ENCODE results near the gene SART1.
A peak's percentile ranks its signal among the peaks of the same experiment; 100 is the strongest.

SART1 gene

DNA sequence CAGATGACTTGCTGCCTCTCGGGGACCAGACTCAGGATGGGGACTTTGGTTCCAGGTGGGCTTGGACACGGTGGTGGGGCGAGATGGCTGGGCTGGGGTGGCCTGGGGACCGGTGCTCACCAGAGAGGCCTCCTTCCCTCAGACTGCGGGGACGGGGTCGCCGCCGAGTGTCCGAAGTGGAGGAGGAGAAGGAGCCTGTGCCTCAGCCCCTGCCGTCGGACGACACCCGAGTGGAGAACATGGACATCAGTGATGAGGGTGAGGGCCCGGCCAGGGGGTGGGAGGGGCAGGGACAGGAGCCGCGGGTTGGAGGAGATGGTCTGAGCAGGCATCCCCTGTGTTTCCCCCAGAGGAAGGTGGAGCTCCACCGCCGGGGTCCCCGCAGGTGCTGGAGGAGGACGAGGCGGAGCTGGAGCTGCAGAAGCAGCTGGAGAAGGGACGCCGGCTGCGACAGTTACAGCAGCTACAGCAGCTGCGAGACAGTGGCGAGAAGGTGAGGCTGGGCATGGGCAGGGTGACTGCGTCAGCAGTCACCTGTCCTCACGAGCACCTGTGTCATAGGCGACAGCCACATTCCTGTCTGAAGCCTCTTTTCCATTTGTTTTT, 5.9 kb downstream of the SART1 start:
- DNase-seq, result no peak

DNA sequence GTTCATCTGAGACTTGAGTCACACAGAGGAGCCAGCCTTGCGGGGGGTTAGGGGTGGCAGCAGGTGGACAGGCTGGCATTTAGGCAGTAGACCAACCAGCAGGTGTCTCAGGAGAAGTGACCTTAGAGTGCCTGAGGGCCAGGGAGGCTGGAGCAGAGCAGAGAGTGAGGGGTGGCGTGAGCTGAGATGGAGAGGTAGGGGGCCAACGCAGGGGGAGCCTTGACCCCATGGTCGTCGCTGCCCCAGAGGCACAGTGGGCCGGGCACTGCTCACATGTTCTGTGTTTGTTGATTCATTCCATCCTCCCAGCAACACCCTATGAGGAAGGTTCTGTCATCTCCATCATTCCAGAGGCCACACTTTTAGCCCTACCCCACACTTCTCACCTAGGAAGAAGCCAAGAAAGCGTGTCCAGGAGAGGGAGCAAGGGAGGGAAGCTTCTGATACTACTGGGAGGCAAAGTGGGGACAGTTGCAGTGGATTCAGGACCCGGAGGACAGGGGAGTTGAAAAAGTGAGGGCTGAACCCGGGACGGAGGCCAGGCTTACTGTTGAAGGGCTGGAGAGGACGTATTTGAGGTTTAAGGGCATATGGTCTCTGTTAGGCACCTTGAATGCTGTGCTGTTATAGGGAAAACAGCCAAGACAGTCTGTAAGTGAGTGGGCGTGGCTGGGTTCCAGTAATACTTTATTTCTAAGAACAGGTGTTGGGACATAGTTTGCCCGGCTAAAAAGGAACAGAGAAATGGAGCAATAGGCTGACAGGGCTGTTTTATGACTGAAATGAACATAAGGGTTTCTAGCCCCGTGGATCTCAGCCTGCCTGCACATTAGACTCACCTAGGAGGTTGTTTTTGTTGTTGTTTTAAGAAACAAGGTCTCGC, 7.3 kb downstream of the SART1 start:
- DNase-seq, result no peak

DNA sequence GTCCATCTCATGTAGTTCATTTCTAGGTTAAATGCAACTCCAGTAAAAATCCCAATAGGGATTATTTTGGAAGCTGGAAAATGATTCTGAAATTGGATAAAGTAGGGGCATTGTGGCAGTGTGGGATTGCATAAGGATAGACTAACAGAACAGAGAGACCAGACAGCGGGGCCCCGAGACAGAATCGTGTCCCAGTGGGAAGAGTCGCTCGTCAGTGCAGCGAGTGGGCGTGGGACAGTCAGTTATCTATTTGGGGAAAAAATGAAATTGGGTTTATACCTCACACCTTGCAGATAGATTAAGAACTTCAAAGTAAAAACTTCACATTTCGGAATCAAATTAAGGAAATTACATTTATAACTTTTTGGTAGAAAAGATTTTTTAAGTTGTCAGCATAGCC, 10.6 kb downstream of the SART1 start:
- no peak for DNase-seq

DNA sequence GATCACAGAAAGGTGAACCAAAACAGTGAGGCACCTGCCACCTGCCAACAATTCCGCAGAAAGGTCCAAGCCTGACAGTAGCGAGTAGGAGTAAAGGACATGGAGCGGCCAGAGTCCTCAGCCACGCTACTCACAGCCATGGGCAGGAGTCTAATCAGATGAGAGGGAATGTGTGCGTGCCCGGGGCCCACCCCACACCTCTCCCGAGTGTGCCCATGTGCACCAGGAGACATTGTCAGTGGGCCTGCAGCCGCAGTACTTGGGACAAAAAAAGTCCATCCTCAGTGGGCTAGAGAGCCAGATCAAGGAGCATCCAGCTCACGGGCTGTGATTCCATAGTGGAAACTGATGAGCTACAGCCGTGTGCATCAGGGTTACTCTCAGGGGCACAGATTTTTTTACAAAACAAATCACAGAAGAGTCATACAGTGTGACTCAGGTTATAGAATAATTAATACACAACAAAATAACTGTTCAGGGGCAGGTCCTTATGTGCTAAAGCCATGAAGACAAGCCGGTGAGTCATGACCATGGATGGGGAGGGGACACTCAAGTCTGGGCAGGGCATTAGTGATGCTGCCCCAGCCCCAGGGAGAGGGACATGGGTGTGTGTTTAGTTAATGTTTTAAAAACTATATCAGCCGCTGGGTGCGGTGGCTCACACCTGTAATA, 12.0 kb downstream of the SART1 start:
- DNase-seq, result no peak

DNA sequence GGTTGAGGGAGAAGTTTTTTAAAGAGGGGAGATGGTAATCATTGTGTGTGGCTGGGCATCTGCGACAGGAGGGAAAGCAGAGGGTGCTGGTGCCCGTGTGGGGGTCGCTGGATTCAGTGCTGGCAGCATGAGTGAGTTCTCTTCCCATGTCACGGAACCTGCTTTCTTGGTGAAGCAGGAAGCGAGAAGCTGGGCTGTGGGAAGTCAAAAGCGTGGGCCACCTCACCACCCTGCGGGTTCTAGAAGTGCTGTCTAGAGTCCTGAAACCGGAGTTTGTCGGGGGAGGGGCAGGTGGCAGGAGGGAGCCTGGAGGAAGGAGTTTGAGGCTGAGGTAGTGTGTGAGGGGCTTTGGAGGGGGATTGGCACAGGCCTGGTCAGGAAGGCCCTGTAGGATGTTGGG, 14.2 kb downstream of the SART1 start:
- no peak for DNase-seq

DNA sequence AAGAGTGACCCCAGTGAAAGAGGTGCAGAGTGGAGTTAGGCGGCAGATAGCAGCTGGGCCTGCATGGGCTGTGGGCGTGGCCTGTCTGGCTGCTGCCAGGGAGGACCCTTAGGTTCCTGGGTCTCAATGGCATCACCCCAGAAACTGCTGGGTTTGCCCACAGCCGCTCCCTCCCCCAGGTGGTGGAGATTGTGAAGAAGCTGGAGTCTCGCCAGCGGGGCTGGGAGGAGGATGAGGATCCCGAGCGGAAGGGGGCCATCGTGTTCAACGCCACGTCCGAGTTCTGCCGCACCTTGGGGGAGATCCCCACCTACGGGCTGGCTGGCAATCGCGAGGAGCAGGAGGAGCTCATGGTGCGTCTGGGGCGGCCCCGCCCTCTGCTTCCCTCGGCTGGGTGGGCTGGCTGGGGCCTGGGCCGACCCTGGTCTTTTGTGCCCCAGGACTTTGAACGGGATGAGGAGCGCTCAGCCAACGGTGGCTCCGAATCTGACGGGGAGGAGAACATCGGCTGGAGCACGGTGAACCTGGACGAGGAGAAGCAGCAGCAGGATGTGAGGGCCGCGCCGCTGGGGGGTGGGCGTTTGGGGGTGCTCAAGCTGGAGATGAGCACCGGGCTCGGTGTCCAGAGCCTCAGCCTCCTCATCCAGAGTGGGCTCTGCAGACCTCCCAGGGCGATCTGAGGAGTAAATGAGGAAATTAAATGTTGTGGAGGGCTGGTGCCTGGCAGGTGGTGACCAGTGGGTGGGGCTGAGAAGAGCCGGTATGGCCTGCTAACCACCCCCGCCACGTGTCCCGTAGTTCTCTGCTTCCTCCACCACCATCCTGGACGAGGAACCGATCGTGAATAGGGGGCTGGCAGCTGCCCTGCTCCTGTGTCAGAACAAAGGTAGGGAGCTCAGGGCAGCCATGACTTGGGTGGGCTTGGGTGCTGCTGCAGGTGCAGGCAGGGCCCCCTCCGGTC, 15.0 kb downstream of the SART1 start:
- no peak for DNase-seq

DNA sequence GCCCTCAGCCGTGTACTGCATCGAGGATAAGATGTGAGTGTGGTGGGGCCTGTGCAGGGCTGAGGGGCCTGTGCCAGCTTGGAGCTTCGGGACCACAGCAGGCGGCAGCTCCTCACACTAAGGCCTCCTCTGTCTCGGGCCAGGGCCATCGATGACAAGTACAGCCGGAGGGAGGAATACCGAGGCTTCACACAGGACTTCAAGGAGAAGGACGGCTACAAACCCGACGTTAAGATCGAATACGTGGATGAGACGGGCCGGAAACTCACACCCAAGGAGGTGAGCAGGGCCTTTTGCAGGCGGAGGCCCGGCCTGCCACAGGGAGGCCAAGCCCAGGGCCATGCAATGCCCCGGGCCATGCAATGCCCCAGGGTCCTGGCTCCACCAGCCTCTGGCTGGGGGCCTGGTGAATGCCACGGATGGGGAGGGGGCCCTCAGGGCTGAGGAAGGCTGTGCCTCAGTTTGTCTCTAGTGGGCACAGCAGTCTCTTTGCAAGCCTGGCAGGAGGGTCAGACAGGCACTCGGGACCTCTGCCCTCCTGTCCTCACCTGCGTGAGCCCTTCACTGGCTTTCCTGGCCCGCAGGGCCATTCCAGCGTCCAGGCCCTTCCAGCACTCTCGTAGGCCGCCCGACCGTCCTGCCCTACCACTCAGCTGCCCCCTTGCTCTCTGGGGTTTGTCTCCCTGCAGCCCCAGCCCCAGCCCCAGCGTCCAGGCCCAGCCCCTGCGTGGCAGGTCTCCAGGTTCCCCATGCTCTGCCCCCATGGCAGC, 16.3 kb downstream of the SART1 start:
- DNase-seq, result no peak

DNA sequence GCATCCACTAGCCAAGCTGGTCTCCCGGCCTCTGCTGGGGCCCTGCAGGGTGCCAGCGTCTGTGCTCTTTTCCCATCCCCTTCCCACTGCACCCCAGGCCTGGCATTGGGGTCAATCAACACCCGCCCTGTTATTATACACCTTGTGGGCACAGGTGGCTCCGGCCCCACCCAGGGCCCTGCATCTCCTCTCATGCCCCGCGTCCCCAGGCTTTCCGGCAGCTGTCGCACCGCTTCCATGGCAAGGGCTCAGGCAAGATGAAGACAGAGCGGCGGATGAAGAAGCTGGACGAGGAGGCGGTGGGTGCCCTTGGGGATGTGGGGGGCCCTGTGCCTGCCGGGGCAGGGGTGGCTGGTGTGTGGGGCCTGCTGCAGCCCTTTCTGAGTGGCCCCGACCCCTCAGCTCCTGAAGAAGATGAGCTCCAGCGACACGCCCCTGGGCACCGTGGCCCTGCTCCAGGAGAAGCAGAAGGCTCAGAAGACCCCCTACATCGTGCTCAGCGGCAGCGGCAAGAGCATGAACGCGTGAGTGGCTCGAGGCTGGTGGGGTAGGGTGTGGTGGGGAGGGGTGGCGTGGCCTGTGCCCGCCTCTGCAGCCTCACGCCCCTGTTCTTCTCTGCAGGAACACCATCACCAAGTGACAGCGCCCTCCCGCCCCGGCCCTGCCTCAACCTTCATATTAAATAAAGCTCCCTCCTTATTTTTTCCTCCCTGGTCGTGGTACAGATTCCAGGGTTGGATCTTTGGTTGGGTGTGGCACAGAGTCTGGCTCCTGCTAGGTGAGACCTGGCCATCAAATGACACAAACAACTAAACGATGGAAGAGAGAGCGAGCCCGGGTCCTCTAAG, 17.1 kb downstream of the SART1 start:
- DNase-seq, result no peak

DNA sequence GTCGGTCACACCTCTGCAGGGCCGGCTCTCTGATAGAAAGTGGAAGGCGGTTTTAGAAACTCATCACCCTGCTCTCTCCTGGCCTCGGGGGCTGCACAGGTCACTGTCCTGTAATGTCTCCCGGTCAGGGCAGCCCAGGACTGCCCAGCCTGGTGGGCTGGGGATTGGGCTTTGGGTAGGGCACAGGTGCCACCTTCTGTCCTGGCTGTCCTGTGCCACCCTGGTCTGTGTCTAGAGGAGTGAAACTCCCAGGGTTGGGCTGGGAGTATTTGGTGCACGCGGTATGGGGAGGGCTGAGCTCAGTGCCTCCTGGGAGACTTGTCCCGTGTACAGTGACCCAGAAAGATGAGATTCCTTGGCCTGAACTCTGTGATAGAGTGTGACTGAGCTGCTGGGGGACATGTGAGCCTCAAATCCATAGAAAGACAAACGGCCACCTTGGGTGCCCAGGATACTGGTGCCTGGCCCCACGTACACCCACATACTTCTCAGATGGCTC, 17.8 kb downstream of the SART1 start:
- DNase-seq, result no peak

DNA sequence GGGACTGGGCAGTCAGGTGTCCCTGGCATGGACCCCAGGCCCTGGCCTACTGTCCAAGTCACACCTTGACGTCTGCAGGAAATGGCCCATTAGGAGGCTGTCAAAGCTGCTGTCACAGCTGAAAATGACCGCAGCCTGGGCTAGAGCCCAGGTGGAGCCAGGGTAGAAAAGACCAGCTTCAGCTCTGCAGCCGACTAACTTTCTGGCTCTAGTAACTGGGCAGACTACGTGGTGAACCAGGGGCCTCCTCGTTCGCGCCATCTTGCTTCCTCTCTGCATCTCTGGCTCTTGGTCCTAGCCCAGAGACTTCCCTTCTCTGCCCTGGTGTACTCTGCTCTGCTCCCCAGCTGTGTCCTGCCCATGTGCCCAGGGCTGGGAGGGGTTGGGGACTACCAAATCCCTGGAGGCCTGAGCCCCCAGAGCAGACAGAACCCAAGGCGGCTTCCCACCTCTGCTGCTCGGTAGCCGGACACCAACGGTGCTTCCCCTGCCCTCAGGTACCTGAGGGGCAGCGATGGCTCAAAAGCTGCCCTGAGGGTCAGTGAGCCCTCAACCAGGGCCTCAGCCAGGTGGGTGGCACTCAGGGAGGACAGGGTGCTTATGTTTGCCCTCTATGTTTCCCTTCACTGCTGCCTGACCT, 19.7 kb downstream of the SART1 start:
- DNase-seq, result no peak

DNA sequence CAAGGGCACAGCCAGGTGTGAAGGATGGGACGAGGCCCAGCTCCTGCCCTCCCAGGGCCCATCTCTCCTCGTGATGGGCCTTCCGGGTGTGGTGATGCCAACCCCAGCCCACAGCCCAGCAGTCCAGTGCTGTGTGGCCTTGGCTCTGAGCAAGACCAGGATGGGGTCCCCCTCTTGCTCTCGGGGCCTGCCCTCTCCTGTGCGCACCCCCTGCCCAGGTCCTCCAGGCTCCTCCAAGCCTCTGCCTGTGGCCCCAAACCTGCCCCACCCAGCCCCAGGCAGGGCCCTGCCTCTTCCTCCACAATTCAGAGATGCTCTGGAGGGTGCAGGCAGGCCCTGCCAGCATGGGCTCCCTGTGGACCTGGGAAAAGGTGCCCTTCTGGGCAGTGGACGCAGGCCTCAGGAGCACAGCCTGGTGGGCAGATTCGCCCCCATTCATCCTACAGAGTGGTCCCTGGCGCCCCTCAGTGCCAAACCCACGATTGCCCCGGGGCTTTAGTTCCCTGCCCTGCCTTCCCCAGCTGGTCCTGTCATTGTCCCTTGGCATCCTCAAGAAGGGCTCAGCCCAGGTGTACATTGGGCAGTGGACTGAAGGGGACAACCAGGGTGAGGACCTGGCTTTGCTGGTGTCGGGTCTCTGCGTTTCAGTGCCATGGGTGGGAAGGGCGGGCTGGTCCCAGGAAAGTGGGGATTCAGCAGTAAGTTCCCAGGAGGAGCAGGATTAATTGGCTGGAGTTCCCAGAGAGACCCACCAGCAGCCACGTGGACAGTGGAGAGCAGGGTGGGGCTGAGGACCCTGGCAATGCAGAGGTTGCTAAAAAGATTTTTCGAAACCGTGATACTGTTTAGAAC, 20.7 kb downstream of the SART1 start:
- no peak for DNase-seq

DNA sequence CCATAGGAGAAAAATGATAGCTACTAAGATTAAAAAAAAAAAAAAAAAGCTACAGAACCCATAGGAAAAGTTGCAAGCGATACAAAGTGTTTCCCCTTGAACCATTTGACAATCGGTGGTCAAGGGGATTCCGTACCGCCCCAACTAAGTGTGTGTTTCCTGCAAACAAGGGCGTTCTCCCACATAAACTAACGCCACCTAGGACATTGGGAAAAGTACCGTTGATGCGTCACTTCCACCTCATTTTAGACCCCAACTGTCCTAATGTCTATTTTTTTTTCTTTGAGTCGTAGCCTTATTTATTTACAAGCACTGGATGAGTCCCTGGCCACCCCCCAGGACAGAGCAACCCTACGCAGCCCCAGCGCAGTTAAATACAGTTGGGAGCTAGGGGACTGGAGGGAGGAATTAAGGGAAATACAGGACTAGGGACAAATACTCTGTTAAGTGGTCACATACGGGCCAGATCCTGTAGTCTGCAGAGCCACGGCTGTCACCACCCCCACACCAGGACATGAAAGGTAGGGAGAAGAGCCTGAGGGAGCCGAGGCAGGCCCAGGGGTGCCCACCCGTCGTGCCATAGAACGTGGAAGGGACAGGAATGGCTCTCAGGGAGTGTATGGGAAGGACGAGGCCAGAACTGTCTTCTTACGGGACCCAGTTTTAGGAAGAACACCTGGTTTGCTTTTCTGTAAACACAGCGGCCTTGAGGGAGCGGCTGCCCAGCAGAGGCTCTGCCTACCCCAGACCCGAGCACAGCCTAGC, 21.5 kb downstream of the SART1 start:
- no peak for DNase-seq

DNA sequence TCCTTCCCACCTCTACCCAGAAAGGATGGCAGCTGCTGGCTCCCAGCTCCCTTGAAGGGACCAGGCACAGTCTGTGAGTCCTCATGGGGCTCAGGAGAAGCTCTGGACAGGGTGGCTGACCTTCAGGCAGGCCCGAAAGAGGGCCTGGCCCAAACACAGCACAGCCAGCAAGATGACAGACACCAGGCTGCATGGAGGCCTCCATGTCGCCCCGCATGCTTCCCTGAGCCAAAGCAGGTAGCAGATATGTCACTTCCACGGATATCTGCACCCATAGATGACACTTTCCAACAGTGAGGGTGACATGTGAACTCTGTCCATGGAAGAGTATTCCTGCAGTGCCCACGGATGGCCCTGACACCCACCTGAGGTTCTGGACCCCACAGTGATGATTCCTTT, 22.1 kb downstream of the SART1 start:
- no peak for DNase-seq

DNA sequence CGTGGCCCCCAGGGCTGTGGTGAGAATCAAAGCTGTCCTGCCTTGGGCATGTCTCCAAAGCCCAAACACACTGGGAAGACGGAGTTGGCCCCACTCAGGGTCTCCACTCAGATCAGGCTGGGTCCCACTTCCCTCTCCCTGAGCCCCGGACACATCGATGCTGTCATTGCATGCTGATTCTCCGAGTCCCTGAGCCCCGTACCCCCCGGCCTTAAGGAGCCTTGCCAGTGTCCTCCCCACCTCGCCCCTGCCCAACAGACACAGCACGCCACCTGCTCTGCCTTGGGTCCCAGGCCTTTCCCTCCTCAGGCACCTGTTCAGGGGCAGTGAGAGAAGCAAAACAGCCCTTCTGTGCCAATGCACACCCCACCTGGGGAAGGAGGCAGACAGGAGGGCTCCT, 25.8 kb downstream of the SART1 start:
- DNase-seq, result no peak

DNA sequence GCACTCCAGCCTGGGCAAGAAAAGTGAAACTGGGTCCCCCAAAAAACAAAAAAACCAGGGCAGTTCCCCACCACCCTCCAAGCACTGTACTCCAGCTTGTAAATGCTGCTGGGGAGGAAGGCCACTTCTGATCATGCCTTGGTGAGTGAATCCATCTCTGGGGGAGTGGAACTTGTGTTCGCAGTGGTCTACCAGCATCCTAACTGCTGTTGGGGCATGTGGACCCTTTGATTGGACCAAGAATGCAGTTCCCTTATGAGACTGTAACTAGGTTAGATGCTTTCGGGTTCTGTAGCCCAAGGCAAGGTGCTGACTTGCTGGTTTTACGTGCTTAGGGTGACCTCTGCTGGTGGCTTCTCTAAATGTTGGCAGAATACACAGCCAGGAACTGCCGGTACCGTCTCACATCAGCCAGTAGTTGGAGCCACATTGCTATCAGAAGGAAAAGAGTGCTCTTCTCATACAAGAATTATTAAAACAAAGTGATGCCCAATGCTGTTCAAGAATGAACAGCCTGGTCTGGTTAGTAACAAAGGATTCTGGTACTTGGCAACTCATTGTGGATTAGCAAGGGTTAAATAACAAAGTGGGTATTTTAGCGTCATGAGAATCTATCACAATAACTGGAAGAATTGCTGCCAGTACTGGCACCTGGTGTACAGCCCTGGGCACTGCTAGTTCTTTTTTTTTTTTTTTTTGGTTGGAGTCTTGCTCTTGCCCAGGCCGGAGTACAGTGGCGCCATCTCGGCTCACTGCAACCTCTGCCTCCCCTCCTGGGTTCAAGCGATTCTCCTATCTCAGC, 27.5 kb downstream of the SART1 start:
- DNase-seq, result peak; percentile 97

DNA sequence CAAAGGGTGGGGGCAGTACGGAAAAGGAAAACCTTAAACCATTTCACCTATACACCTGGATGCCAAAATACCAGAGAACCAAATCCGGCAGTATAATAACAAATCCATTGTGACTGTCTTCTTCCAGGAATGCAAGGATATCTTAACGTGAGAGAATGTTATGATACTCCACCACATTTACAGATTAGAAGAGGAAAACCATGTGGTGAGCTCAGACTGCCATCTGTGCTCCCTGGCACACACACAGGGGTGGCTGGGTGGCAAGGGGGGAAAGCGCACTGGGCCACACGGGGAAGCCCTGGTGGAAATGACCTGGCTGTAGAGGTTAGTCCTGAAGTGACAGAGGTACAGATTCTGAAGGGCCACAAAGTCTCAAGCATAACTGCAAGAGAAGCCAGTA, 30.5 kb downstream of the SART1 start:
- no peak for DNase-seq

DNA sequence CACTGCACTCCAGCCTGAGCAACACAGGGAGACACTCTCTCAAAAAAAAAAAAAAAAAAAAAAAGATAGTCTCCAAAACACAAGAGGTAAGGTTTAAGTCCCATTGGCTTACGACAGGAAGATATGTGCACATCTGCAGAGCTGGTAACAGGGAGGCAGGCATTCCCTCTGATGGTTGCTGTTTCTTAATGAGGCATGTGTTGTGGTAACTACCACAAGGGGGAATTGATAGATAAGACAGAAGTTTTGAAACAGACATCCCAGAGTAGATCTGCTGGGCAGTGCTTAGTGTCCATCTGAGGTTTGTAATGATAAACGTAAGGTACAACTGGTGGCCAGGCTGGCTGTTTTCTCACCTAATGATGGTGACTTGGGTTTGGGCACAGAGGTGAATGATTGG, 35.8 kb downstream of the SART1 start:
- peak; percentile 75 for DNase-seq
